Measurements from ENCODE around the gene ASIC3. TPM values are rescaled to one million over a fixed set of nuclear protein-coding genes. Genes with fewer than 3 reads are reported as not detected.
A peak's percentile ranks its signal among the peaks of the same experiment; 100 is the strongest.

ASIC3 gene
- total and polyA plus RNA-seq, 2 donors (not counting 3 experiments of a cell fraction or from before 2014, with no cell fraction given), result 0.69 to 0.70 TPM

GRCh38 chr7:151078233-151079040 is 30.1 kb downstream of the ASIC3 start:
- Histone ChIP-seq H3K9me1 (replicated peaks; ENCODE audit: control insufficient read depth, extremely low read depth, insufficient read depth, low read length) (no peaks in the 10 kb centered on the region), H3K9ac (replicated peaks; ENCODE audit: extremely low read depth, insufficient read depth, low read length) (no peak overlapping the region), H3K27ac (ENCODE audit: insufficient read depth, low read depth, low read length) (no peak overlapping the region), H3K4me2 (ENCODE audit: insufficient read depth, low read length) (no peak overlapping the region), H3K4me3 (replicated peaks in 1 of 3; ENCODE audit: insufficient read depth in 1 of 3, low read depth in 1 of 3, low read length in 3 of 3) (no peak overlapping the region), H4K20me1 (replicated peaks; ENCODE audit: control insufficient read depth, extremely low read depth, insufficient read depth, low read length) (no peaks in the 10 kb centered on the region), H3K27me3 (ENCODE audit: control insufficient read depth in 2 of 2, insufficient read depth in 2 of 2, low read length in 2 of 2) (no peaks in the 10 kb centered on the region), H3K9me3 (replicated peaks; ENCODE audit: control insufficient read depth, insufficient read depth, low read length) (no peaks in the 10 kb centered on the region), H2AFZ (ENCODE audit: low read depth, low read length) (no peak overlapping the region), H3K4me1 (ENCODE audit: control insufficient read depth, extremely low read depth, insufficient read depth, low read length) (peaks cover 30% of the 10 kb centered on the region), H3K36me3 (ENCODE audit: control insufficient read depth in 2 of 2, extremely low read depth in 1 of 2, insufficient read depth in 2 of 2, low read length in 2 of 2) (peaks cover 2 to 23% of the 10 kb centered on the region in 2 experiments), H3K79me2 (ENCODE audit: control insufficient read depth, insufficient read depth, low read length) (peaks cover 28% of the 10 kb centered on the region)
- BruUV-seq (replicated peaks), result no TSS peak
- POLR2A ChIA-PET, result no interaction called here
- FAIRE-seq, result no peak
- CTCF ChIA-PET, result interaction anchor here (0.8 to 3.0 kb wide), 5 partner anchors 30 to 180 kb away, joined by 3 to 12 read pairs (median 4); no protein-coding TSS in a partner anchor
- intact Hi-C loops (cut with micrococcal nuclease), result no loop called here
- dilution Hi-C loops (cut with MboI; ENCODE audit: extremely low pct_ligation_motif_present, low sequenced_read_pairs), result no loop called here
- DNase-seq (ENCODE audit: low read depth, low spot score), result no peak
- no peak for TF ChIP-seq JUN (IDR thresholded peaks at IDR 0.05; ENCODE audit: borderline replicate concordance, insufficient read depth, insufficient read length, low read depth)

GRCh38 chr7:151079199-151079910 is 31.0 kb downstream of the ASIC3 start:
- POLR2A ChIA-PET, result no interaction called here
- FAIRE-seq, result no peak

More at GRCh38 chr7:151079199-151079910, 31.0 kb downstream of the ASIC3 start:
- no peak for DNase-seq (ENCODE audit: low read depth, low spot score)
- no peaks in the 10 kb centered on the region for H3K9me3 ChIP-seq (replicated peaks; ENCODE audit: control insufficient read depth, insufficient read depth, low read length)
- peak overlapping the region in 2 of 3 experiments; percentile 53 to 75 for H3K4me3 ChIP-seq (replicated peaks in 1 of 3; ENCODE audit: insufficient read depth in 1 of 3, low read depth in 1 of 3, low read length in 3 of 3)
- CTCF ChIA-PET, result no interaction called here
- H3K27me3 ChIP-seq (ENCODE audit: control insufficient read depth in 2 of 2, insufficient read depth in 2 of 2, low read length in 2 of 2), result no peaks in the 10 kb centered on the region
- intact Hi-C loops (cut with micrococcal nuclease) (no loop called here), dilution Hi-C loops (cut with MboI; ENCODE audit: extremely low pct_ligation_motif_present, low sequenced_read_pairs) (no loop called here)
- H3K9ac ChIP-seq (replicated peaks; ENCODE audit: extremely low read depth, insufficient read depth, low read length), result peak overlapping the region; percentile 88
- H3K36me3 ChIP-seq (ENCODE audit: control insufficient read depth in 2 of 2, extremely low read depth in 1 of 2, insufficient read depth in 2 of 2, low read length in 2 of 2), result peaks cover 2 to 15% of the 10 kb centered on the region in 2 experiments
- H3K4me2 ChIP-seq (ENCODE audit: insufficient read depth, low read length), result peak overlapping the region; percentile 69
- H3K4me1 ChIP-seq (ENCODE audit: control insufficient read depth, extremely low read depth, insufficient read depth, low read length), result peaks cover 34% of the 10 kb centered on the region
- no TSS peak for BruUV-seq (replicated peaks)
- TF ChIP-seq MYC (IDR thresholded peaks at IDR 0.05; ENCODE audit: low read depth, low read length), result no peak
- no peak for TF ChIP-seq POLR2A (IDR thresholded peaks at IDR 0.05; ENCODE audit: low read depth, low read length)
- no peak for TF ChIP-seq FOS (IDR thresholded peaks at IDR 0.05; ENCODE audit: borderline replicate concordance, insufficient read depth, low read length)
- no peak for TF ChIP-seq POLR2AphosphoS5 (IDR thresholded peaks at IDR 0.05; ENCODE audit: insufficient read depth, low read depth, low read length)
- no peaks in the 10 kb centered on the region for H4K20me1 ChIP-seq (replicated peaks; ENCODE audit: control insufficient read depth, extremely low read depth, insufficient read depth, low read length)
- no peak overlapping the region for H3K27ac ChIP-seq (ENCODE audit: insufficient read depth, low read depth, low read length)
- H3K9me1 ChIP-seq (replicated peaks; ENCODE audit: control insufficient read depth, extremely low read depth, insufficient read depth, low read length), result no peaks in the 10 kb centered on the region
- no peak overlapping the region for H2AFZ ChIP-seq (ENCODE audit: low read depth, low read length)
- peaks cover 28% of the 10 kb centered on the region for H3K79me2 ChIP-seq (ENCODE audit: control insufficient read depth, insufficient read depth, low read length)

All from endothelial cell of umbilical vein (primary cell).